ENCODE measurements around the gene SAXO2. TPM values are rescaled to one million over a fixed set of nuclear protein-coding genes. Genes with fewer than 3 reads are reported as not detected.
"Not testable (repeated sequence)": the region's sequence is repeated elsewhere in the genome, so short reads cannot be mapped to it uniquely, and the experiment has no call there.

Gene SAXO2
- total and polyA plus RNA-seq, 2 donors (not counting 3 experiments of a cell fraction or from before 2014, with no cell fraction given) = 0.98 to 5.2 TPM

DNA sequence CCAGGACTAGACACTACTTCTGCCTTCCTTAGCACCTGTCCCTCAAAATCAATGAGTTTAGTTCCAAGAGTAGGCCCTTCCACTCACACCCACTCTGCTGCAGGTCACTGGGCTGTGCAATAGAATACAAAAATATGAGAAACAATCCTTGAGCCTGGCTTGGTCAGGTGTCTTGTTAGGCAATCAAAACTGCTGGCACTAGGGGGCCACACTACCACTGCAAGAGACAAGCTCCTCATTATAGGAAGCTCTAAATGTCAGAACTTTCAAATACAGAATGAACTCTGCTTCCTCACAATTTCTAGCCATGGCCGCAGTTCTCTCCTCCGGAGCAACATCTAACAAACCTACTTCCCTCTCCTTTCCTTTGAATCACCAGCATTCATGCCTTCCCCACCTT lies 41.1 kb upstream of the SAXO2 start:
- H3K4me3 ChIP-seq (replicated peaks in 1 of 3; ENCODE audit: insufficient read depth in 1 of 3, low read depth in 1 of 3, low read length in 3 of 3); BruUV-seq (replicated peaks); H2AFZ ChIP-seq (ENCODE audit: low read depth, low read length); H3K27ac ChIP-seq (ENCODE audit: insufficient read depth, low read depth, low read length); H3K9me1 ChIP-seq (replicated peaks; ENCODE audit: control insufficient read depth, extremely low read depth, insufficient read depth, low read length); H3K79me2 ChIP-seq (ENCODE audit: control insufficient read depth, insufficient read depth, low read length); H3K4me2 ChIP-seq (ENCODE audit: insufficient read depth, low read length); POLR2A ChIA-PET; H3K36me3 ChIP-seq (ENCODE audit: control insufficient read depth in 2 of 2, extremely low read depth in 1 of 2, insufficient read depth in 2 of 2, low read length in 2 of 2); H3K4me1 ChIP-seq (ENCODE audit: control insufficient read depth, extremely low read depth, insufficient read depth, low read length); H3K9me3 ChIP-seq (replicated peaks; ENCODE audit: control insufficient read depth, insufficient read depth, low read length); FAIRE-seq; H3K27me3 ChIP-seq (ENCODE audit: control insufficient read depth in 2 of 2, insufficient read depth in 2 of 2, low read length in 2 of 2); H3K9ac ChIP-seq (replicated peaks; ENCODE audit: extremely low read depth, insufficient read depth, low read length); dilution Hi-C loops (cut with MboI; ENCODE audit: extremely low pct_ligation_motif_present, low sequenced_read_pairs); intact Hi-C loops (cut with micrococcal nuclease); H4K20me1 ChIP-seq (replicated peaks; ENCODE audit: control insufficient read depth, extremely low read depth, insufficient read depth, low read length): not testable (repeated sequence)
- CTCF ChIA-PET = interaction anchor here (0.6 to 1.0 kb wide), 4 partner anchors 38 to 122 kb away, joined by 3 to 7 read pairs (median 3); no protein-coding TSS in a partner anchor
- DNase-seq (ENCODE audit: low read depth, low spot score) = peak; percentile 8
- TF ChIP-seq, protein P1, sequence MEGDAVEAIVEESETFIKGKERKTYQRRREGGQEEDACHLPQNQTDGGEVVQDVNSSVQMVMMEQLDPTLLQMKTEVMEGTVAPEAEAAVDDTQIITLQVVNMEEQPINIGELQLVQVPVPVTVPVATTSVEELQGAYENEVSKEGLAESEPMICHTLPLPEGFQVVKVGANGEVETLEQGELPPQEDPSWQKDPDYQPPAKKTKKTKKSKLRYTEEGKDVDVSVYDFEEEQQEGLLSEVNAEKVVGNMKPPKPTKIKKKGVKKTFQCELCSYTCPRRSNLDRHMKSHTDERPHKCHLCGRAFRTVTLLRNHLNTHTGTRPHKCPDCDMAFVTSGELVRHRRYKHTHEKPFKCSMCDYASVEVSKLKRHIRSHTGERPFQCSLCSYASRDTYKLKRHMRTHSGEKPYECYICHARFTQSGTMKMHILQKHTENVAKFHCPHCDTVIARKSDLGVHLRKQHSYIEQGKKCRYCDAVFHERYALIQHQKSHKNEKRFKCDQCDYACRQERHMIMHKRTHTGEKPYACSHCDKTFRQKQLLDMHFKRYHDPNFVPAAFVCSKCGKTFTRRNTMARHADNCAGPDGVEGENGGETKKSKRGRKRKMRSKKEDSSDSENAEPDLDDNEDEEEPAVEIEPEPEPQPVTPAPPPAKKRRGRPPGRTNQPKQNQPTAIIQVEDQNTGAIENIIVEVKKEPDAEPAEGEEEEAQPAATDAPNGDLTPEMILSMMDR (IDR thresholded peaks at IDR 0.05; ENCODE audit: extremely low read depth in 1 of 2, insufficient read depth in 1 of 2, low read depth in 1 of 2, low read length in 2 of 2) = peak; percentile 22 to 32

DNA sequence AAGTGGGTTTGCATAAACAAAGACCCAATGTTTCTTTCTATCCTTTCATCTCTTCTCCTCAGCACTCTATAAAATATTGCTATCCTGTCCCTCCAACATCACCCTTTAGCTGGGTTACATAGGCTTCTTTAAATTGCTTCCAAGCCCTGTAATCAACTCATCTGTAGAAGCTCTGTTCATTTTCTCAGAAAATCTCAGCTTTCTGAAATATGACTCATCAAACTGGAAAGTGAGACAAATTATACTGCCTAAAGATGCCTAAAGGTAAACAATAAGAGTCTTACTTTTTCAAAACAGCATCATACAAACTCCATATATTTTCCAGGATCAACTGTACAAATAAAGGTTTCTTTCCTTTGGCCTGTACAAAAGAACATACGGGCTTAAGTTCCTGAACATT lies 33.9 kb upstream of the SAXO2 start:
- dilution Hi-C loops (cut with MboI; ENCODE audit: extremely low pct_ligation_motif_present, low sequenced_read_pairs) = no loop called here
- POLR2A ChIA-PET = no interaction called here
- DNase-seq (ENCODE audit: low read depth, low spot score) (no peak), FAIRE-seq (no peak)
- CTCF ChIA-PET = no interaction called here
- H3K4me1 ChIP-seq (ENCODE audit: control insufficient read depth, extremely low read depth, insufficient read depth, low read length) = no peaks in the 10 kb centered on the region
- no peaks in the 10 kb centered on the region for H3K27me3 ChIP-seq (ENCODE audit: control insufficient read depth in 2 of 2, insufficient read depth in 2 of 2, low read length in 2 of 2)
- no peaks in the 10 kb centered on the region for H3K79me2 ChIP-seq (ENCODE audit: control insufficient read depth, insufficient read depth, low read length)
- no peak overlapping the region for H3K4me2 ChIP-seq (ENCODE audit: insufficient read depth, low read length)
- TF ChIP-seq, protein P2, sequence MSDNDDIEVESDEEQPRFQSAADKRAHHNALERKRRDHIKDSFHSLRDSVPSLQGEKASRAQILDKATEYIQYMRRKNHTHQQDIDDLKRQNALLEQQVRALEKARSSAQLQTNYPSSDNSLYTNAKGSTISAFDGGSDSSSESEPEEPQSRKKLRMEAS (IDR thresholded peaks at IDR 0.05; ENCODE audit: insufficient read depth, insufficient read length) = no peak
- TF ChIP-seq POLR2A (IDR thresholded peaks at IDR 0.05; ENCODE audit: low read depth, low read length) = no peak
- TF ChIP-seq JUN (IDR thresholded peaks at IDR 0.05; ENCODE audit: borderline replicate concordance, insufficient read depth, insufficient read length, low read depth) = peak; percentile 12
- TF ChIP-seq FOS (IDR thresholded peaks at IDR 0.05; ENCODE audit: borderline replicate concordance, insufficient read depth, low read length) = peak; percentile 24
- H3K27ac ChIP-seq (ENCODE audit: insufficient read depth, low read depth, low read length) = no peak overlapping the region
- intact Hi-C loops (cut with micrococcal nuclease) = no loop called here
- no peaks in the 10 kb centered on the region for H3K9me1 ChIP-seq (replicated peaks; ENCODE audit: control insufficient read depth, extremely low read depth, insufficient read depth, low read length)
- no peak overlapping the region for H3K9ac ChIP-seq (replicated peaks; ENCODE audit: extremely low read depth, insufficient read depth, low read length)
- no peak overlapping the region for H2AFZ ChIP-seq (ENCODE audit: low read depth, low read length)
- H3K4me3 ChIP-seq (replicated peaks in 1 of 3; ENCODE audit: insufficient read depth in 1 of 3, low read depth in 1 of 3, low read length in 3 of 3) = no peak overlapping the region
- no peaks in the 10 kb centered on the region for H3K9me3 ChIP-seq (replicated peaks; ENCODE audit: control insufficient read depth, insufficient read depth, low read length)
- no peaks in the 10 kb centered on the region for H3K36me3 ChIP-seq (ENCODE audit: control insufficient read depth in 2 of 2, extremely low read depth in 1 of 2, insufficient read depth in 2 of 2, low read length in 2 of 2)
- H4K20me1 ChIP-seq (replicated peaks; ENCODE audit: control insufficient read depth, extremely low read depth, insufficient read depth, low read length) = no peaks in the 10 kb centered on the region
- no TSS peak for BruUV-seq (replicated peaks)
